GM12891 (cell line): ENCODE results near the gene MRPL18.

ENCODE experiments used
- PAX5 ChIP-seq: IDR thresholded peaks from 2 replicates; pipeline ENCODE4 v1.6.1; 2011; ENCODE audit warnings: low read length, moderate library complexity, mild to moderate bottlenecking; ENCODE audit not compliant: insufficient read depth, severe bottlenecking
- POLR2A ChIP-seq: IDR thresholded peaks from 2 replicates; pipeline ENCODE4 v1.6.1; 2011; ENCODE audit warnings: low read depth, low read length, control low read depth
- POLR2AphosphoS5 ChIP-seq: IDR thresholded peaks from 2 replicates; pipeline ENCODE4 v1.6.1; 2011; ENCODE audit warnings: low read depth, low read length, control low read depth
- SPI1 ChIP-seq: IDR thresholded peaks from 2 replicates; pipeline ENCODE4 v1.6.1; 2011; ENCODE audit warnings: low read depth, low read length, control low read depth
- TAF1 ChIP-seq: IDR thresholded peaks from 2 replicates; pipeline ENCODE4 v1.6.1; 2011; ENCODE audit warnings: low read depth, low read length, control low read depth

DNA sequence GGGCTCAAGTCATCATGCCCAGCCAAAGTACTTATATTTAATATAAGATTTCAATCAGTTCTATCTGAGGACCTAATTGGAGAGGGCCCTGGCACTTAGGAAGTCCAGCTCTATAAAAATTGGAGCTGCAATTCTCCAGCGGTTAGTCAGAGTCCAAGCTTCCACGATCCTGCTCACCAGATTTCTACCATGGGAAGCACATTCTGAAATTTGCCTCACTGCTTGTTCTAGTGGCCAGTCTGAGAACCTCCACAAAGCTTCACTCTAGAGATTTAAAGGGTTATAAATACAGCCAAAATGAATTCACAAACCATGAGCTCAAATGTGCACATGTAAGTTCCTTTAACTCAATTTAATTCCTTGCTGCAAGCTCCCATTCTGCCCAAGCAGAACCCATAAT, 43.3 kb downstream of the MRPL18 start:
- TF ChIP-seq POLR2A (no peak), POLR2AphosphoS5 (no peak), PAX5 (no peak), SPI1 (no peak), TAF1 (no peak)
